T-helper 1 cell (primary cell): ENCODE data around the gene PTTG1IP.

Experiments
- DNase-seq, 5 donors: peaks; one replicate each; pipeline ENCODE4 v3.0.0-alpha.2; 2012 to 2020

The PTTG1IP gene

DNA sequence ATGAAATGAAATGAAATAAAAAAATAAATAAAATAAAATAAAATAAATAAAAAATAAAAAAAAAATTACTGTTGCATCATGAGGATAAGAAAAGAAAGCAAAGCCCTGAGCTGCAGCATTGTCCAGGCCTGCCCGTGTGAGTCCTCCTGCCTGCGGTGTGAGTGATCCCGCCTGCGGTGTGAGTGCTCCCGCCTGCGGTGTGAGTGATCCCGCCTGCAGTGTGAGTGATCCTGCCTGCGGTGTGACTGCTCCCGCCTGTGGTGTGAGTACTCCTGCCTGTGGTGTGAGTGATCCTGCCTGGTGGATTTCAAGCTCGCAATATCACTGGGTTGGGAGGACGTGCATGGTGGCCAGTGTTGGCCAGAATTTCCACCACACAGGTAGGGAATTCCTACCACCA lies 22.4 kb upstream of the PTTG1IP start:
- DNase-seq: no peak

DNA sequence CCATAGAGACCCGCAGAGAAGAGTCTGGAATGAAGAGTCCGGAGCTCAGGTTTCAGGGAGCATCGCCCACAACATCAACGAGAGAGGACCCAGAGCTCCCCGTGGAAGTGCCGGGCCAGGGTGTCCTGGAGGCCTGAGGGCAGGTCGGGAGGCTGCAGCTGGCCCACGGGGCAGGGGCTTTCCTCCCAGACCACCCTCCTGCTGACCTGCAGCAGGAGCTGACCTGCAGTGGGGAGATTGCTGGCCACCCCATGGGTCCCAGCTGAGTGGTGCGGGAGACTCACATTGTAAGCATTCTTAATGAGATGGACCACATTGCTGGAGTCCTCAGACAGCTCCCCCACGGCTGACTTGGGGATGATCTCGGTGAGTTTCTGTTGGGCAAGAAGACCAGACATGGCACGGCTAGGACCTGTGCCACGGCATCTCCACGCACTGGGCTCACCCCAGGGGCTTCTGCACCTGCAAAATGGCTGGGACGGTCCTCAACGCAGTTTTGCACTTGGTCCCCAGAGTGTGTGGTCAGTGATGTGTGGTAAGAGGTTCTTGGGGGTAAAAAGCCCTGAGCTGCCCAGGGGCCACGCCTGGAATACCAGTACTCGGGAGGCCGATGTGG lies 21.3 kb upstream of the PTTG1IP start:
- DNase-seq: no peak

DNA sequence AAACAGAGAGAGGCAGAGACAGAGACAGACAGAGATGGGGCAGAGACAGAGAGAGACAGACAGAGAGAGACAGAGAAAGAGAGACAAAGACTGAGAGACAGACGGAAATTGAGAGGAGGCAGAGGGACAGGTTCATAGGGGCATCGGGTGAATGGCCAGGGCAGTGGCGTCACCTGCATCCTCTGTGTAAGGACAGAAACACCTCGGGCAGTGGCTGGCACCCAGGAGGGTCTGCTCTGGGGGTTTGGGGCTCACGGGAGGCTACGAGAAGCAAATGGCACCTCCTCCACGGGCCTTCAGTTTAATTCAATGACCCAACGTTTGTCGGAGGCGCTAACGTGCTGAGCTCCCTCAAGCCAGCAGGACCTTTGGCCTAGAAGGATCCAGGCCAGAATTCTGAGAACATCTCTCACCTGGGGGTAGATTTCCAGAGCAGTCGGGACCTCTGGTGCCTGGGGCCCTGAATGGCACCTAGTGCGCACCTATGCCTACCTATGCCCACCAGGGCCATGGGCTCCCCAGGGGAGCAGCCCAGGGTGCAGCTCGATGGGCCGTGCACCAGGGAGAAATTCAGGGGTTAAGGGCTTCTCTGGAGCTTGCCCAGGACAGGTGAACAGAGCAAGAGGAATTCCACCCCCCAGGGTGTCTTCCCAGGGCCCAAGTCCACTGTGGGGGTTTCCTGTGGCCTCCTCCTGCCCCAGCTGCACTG lies 20.6 kb upstream of the PTTG1IP start:
- DNase-seq: no peak

DNA sequence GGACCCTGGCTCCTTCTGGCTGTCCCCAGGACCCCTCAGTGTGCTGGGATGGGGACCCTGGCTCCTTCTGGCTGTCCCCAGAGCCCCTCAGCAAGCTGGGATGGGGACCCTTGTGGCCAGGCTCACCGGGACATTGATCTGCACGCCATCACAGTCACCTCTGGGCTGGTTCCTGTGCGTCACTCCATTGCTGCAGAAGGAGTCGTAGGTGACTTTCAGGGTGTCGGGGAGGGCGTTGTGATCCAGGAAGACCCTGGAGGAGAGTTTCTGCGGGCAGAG lies 19.7 kb upstream of the PTTG1IP start:
- no peak for DNase-seq

DNA sequence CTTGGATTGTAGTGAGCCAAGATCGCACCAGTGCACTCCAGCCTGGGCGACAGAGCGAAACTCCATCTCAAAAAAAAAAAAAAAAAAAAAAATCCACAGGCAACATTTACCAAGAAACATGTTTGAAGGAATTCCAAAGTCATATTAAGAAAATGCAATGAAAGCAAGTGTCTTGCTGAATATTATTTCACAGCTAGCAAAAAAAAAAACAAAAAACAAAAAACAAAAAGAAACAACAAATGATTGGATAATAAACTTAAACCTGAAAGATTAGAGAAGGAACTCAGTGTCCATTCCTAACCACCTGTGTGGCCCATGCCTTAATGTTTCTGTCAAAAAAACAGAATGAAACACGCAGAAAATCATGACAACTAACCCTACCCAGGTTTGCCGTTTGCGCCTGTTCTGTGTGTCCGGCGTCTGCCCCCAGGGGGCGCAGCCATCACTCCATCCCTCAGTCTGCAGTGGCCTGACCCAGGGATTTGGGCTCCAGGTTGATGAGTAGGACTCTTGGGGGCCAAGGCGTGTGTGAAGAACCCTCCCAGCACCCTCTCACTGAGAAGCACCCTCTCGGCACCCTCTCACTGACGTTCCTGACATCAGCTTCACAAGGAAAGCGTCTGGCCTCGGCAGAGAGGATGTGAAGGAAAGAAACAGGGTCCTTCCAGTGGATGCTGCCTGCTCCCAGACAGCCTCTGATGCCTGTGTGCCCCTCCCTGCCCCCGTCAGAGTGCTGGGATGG lies 19.2 kb upstream of the PTTG1IP start:
- peak; percentile 48 to 72 (median 64) for DNase-seq

DNA sequence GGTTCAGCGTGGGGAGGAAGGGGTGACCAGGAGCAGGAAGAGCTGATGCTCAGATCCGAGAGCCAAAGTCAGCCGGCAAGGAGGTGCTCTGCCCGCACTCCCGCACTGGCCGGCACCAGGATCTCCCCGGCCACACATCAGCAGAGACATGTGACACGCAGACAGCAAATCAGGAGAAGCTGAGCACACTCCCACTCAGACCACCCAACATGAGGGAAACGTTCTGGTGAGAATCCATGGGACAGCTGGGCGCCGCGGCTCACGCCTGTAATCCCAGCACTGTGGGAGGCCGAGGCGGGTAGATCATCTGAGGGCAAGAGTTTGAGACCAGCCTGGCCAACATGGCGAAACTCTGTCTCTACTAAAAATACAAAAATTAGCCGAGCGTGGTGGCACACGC lies 18.6 kb upstream of the PTTG1IP start:
- no peak for DNase-seq

DNA sequence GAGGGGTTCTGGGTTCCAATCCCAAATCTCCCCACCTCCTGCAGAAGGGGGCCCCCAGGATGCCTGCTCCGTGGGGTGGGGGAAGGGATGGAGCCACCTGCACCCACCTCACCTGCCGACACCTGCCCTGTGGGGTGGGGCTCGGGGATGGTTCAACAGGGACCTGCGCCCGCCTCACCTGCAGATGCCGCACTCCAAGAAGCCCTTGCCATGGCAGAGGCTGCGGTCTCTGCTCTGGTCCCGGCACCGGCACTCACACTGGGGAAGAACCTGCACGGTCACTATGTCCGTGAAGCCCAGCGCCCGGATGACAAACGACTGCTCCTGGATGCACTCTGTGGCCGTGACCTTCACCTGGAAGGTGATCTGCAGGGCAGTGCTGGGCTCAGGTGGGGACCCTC lies 18.1 kb upstream of the PTTG1IP start:
- no peak for DNase-seq

DNA sequence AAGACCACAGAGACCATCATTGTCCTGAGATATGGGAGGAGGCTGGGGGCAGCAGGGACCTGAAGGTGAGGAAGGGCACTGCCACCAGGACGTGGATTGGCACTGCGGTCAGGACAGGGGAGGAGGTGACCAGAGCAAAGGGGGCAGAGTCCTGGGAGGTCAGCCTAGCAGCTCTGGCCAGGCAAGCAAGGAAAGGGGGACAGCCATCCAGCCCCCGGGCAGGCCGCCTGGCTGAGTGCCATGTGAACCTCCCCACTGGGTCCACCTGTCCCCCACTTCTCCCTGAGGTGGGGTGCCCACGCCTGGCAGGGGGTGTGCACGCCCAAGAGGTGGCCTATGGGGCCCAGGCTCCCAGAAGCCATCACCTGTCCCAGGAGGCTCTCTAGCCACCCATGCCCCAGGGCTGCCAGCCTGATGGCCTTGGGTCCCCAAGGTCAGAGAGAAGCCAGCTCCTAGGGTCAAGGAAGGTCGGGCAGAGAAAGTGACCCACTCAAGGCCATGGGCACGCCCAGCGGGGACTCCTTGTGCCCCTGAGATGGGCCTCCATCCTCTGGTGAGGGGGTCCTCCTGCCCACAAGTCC lies 17.6 kb upstream of the PTTG1IP start:
- DNase-seq: no peak

DNA sequence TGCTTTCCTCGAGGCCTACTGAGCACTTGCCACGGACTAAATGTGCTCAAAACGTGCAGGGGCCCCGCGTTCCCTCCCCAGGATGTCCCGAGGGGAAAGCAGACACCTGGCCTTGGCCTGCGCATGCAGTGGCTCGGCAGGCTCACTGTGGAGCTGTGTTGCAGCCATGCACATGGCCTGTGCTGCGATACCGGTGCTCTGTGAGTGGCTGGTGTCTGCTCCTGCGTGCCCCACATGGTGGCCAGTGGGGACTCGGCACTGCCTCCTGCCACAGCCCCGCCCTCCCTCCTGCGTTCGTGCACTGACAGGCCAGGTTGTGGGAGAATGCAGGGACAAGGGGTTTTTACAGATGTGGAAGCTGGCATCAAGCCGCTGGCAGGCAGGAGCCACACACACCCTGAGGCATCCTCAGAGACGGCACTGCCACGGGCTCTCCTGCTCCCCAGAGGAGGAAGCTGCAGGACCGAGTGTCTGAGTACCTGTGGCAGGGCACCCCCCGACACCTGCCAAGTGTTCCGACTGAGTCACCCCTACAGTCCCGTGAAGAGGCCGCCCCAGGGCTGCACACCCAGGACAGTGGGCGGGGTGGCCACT lies 16.9 kb upstream of the PTTG1IP start:
- no peak for DNase-seq

DNA sequence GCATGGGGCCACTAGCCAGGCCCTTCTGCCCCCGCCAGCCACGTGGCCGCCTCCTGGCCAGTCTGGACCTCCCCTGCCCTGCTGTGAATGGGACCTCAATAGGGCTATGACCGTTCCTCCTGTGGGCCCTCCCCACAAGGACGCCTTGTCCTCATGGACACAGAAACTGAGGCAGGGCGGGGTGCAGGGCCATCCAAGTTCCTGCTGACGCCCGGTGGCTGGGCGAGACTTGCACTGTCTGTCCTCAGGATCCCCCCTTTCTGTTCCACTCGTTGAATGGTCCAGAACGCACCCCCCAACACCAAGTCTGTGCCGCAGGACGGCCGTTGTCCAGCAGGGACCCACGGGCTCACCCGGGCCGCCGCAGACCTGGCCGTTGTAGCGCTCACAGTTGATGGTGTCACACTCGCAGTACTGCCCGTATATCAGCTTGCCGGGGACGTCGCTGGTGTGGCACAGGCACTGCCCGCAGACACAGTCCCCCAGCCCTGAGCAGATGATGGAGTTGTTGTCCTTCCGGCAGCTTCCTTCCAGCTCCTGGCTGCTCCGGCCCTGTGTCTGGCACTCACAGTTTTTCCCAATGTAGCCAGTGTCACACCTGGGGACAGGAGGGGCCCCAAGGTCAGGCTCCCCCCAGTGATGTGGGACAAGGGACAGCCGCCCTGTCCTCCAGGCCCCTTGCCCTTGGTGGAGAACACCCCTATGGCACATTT lies 16.3 kb upstream of the PTTG1IP start:
- no peak for DNase-seq

DNA sequence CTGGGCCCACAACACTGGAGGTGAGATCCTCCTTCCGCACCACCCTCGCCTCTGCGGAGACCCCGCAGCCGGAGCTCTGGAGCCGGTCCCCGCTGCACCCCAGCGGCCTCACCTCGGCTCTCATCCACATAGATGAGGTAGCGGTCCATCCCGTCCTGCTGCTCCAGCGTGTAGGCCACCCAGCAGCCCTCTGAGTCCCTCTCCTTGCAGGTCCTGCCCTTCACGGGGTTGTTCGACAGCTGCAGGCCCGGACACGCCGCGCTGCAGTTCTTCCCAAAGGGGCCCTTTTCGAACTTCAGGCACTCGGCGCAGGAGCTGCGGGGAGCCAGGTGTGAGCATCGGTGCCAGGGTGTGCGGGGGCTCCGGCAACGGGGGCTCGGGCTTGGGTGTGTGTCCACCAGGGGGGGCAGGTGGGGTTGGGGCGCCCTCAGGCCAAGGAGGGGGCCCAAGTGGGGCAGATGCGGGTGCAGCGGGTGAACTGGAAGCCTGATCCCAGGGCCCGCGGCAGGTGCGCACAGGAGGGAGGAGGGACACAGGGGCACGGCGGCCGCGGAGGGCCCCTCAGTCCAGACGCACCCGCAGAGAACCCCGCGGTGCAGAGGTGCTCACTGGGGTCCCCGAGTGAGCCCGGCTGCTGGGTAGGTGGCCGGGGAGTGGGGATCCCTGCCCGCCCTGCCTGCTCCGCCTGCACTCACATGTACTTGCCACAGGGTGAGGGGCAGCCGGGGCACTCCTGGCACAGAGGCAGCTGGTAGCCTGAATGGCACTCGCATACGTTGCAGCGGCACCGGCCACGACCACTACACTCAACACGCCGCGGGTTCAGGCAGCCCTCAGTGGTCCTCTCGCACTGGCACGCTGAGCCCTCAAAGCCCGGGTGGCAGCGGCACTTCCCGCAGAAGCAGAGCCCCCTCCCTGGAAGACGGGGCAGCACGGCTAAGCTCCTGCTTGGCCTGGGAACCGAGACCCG lies 15.4 kb upstream of the PTTG1IP start:
- DNase-seq: no peak

DNA sequence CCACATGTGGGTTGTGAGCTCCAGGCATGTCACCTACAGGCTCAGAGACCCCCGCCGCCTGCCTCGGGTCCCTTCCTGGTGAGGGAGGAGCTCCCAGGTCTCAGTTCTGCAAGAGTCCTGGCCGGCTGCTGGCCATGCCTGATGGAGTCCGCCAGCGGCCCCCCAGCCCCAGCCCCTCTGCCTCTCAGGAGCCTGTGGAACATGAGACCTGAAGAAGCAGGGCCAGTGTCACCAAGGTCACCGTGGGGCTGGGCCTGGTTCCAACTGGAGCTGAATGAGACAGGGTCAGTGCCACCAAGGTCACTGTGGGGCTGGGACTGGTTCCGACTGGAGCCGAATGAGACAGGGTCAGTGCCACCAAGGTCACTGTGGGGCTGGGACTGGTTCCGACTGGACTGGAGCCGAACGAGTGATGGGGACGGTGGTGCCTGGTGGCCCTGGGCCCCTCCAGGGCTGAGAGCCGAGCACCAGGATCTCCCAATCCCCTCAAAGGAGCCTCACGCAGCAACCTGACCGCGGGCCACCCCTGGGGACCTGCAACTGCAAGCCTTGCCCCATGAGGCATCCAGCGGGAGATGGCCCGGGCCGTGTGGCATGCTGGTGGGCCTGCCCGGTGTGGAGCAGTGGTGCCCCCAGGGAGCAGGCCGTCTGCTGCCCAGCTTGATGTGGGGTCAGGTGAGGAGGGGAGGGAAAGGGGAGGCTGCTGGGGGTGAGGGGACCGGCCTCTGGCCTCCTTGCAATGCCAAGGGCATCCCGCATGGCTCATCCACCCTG lies 14.5 kb upstream of the PTTG1IP start:
- no peak for DNase-seq

DNA sequence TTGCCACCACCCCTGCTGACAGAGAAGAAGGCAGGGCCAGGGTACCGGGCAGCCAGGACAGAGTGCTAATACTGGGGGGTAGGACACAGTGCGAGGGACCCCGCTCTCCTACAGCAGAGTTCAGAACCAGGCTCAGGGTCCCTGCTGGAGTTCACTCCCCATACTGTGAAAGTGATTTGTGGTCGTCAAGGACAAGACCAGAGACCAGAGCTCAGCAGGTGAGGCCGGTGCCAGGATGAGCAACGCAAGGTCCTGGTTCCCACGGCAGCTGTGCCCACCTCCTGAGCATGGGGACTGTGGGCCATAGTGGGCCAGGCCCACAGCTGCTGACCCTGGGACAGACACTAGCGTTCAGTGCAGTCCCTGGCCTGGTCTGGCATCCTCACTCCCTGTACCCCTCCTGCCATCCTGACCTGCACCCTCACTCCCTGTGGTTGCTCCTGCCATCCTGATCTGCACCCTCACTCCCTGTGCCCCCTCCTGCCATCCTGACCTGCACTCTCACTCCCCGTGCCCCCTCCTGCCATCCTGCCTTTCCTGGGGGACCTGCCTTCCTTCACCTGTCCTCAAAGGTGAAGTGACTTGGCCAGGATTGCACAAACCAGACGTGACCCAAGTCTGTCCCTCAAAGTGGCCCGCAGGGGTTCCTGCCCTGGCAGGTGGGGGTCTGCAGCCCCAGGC lies 13.8 kb upstream of the PTTG1IP start:
- DNase-seq: no peak

DNA sequence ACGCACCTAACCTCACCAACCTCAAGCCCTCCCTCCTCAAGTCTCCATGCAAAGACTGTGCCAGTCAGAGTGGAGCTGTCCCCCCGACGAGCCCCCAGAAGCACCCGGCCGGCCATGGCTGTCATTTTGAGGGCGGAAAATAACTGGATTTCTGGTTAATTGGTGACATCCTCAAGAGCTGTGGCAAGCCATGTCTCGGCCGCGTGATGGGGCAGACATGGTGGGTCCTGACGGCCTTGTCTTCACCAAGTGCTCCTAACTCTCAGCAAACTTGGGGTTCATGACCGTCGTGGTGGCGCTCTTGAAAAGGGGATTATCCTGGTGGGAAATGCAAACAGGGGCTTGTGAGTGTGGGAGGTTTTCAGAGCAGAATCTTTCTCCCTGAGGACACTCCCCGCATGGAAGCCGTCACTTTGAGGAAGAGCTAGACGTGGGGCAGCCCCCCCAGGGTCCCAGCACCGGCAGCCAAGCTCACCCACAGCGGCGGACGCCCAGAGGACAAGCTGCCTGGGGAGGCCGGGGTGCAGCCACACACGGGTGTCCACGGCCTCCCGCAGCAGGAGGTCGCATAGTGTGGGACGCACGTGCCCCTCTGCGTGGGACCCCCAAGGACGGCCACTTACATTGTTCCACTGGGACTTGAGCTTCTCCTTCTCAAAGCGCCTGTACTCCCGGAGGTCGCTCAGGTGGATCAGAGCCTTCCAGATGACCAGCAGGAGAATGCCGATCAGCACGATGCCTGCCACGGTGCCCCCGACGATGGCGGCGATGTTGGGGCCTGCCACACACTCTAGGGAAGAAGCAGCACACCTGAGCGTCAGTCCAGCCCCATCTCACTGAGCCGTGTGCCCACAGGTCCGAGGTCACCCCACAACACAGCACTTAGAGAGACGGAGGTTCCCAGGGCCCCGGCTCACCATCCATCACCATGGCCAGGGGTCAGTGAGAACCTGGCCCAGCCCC lies 12.9 kb upstream of the PTTG1IP start:
- DNase-seq: no peak

DNA sequence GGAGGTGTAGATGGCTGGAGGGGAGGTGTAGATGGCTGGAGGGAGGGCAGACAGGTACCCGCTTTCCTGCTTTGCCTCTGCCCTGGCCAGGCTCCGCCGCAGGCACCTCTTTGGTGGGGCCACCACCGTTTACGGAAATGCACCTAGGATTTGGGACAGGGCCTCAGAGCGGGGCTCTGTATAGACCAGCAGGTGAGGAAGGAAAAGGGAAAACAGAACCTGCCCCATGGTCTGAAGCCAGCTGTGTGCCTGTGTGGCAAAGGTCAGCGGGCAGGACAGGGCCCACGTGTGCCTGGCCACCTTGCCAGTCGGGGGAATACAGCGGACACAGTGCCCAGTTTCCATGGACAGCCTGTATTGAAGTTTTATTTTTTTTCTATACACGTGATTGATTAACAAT lies 12.1 kb upstream of the PTTG1IP start:
- DNase-seq: no peak

DNA sequence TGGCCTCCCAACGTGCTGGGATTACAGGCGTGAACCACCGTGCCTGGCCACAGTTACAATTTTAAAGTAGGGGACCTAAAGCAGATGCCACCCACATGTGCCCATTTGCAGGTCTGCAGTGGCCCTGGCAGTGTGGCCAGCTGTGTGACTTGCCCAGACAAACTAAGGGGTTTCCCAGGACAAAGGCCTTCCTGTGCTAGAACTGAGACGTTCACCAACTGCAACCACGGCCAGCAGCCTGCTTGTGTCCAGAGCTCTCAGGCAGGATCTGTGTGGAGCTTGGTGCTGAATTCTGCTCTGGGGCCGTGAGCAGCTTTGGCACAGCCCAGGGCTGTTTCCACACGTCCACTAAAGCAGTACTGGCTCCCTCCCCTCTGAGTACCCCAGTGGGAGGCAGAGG lies 10.6 kb upstream of the PTTG1IP start:
- no peak for DNase-seq

DNA sequence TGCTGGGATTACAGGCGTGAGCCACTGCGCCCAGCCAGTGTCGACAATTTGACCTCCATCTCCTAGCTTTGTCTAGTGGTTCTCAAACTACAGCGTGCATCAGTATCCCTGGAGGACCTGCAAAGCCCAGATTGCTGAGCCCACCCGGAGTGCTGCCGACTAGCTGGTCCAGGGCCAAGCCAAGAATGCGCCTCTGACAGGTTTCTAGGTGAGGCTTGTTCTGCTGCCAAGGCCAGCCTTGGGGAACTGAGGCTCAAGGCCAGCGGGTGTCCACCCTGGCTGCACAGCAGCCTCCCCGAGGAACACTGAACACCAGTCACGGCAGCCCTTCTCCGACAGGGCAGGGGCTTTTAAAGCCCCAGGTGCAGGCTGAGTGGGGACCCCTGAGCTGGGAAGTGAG lies 9.8 kb upstream of the PTTG1IP start:
- DNase-seq: no peak

DNA sequence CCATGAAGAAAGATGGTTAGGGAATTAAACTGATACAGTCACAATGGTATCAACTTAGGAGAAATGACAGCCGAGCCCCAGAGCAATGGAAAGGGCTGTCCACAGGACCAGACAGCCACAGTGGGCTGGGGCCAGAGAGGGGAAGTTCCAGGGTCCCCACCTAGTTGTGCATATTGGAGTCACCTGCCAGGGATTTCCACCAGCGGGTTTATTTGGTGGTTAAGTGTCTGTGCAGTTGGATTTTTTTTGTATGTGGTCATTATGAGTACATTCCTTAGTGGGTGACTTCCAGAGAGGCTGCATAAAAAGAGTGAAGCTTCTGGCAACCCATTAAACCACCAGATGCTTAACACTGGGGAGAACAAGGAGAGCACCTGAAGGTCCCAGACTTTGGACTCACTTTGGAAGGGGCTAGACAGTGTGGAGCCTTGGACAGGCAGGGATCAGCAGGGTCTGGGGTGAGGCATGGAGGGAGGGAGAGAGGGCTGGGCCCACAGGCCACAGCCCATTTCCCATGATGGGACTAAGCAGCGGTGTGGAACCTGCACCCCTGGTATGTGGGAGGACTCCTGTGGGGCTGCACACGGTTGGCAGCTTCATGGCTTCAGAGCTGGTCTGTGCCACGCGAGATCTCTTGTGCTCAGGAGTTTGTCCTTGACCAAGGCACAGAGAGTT lies 7.8 kb upstream of the PTTG1IP start:
- no peak for DNase-seq
